Glomerular visceral epithelial cell (primary cell): ENCODE measurements around the gene NLGN4X.
"Not testable (repeated sequence)": the region's sequence is repeated elsewhere in the genome, so short reads cannot be mapped to it uniquely, and the experiment has no call there.

ENCODE experiments used
- DNase-seq: peaks from one replicate; pipeline ENCODE4 v3.0.0-alpha.2; 2016; ENCODE audit errors: extremely low spot score

The NLGN4X gene

GRCh38 chrX:6005856-6006255 lies 222.8 kb downstream of the NLGN4X start:
- DNase-seq = no peak

- no peak for DNase-seq
Measured at GRCh38 chrX:6004529-6004928, 224.1 kb downstream of the NLGN4X start.

GRCh38 chrX:6002056-6002455 lies 226.6 kb downstream of the NLGN4X start:
- no peak for DNase-seq

DNA sequence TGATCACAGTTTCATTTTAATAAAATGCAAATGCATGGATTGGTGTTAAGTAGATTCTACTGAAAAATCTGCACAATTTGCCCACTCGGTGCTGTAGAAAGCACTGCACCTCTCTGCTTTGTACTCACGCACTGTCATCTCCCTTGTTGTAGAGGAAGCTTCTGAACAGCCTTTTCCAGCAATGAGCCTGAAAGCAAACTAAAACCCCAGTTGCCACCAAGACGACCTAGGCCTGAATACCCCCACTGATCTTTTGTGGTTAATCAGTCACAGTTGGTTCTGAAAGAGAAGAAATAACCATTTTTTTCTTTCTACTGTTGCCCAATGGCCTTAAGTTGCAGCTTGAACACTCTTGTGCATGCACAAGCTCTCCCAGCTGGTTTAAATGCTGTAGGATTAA lies 229.8 kb downstream of the NLGN4X start:
- DNase-seq = no peak

DNA sequence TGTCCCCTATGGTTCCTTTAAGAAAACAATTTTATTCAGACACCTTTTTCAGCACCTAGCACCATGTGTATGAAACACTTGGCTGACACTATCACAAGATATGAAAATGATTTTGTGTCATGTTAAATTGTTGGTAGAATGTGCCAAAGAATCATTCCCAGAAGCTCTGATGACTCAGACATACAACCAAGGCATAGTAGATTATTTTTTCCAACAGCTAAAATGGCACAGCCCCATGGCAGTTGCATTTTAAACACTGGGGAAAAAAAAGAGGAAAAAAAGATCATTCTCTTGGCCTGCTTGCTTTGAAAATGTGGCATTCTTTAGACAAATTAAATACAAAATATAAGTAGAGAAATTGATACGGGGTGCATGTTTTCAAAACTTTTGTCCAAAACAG lies 230.2 kb downstream of the NLGN4X start:
- DNase-seq = no peak

DNA sequence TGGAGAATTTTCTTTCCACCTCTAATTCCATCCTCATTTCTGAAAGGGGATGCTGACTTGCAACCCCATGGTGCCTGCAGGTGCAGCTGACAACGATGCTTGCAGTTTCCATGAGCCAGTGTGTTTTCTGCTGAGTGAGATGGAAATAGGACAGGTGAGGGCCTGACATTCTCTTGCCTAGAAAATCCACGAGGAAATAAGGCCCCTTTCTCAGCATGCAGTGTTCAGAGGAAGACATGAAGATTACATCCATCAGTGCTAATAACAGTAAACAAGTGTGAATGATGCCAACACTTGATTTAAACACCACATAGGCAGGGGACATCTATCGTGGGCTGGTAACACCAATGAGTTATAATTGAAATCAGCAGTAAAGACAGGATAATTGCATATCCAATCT lies 237.3 kb downstream of the NLGN4X start:
- no peak for DNase-seq

- DNase-seq = no peak
Measured at GRCh38 chrX:5979338-5979737, 249.3 kb downstream of the NLGN4X start.

DNA sequence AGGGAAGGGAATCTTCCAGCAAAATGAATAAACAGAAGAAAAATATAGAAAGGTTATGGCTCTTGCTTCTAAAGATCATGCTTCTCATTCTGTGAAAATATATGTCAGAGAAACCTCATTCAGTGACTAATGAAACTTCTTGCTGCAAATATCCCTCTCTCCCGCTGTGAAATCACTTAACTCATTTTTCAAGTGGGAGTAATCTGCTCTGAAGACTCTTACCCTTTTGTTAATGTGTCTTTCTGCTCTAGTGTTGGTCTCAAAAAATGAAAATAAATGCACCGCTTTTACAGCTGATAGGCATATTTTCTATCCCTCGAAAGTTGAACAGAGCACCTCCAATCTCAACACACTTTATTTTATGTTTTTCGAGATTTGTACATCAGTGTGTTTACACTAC lies 252.3 kb downstream of the NLGN4X start:
- no peak for DNase-seq

GRCh38 chrX:5971300-5971699 lies 257.4 kb downstream of the NLGN4X start:
- no peak for DNase-seq

GRCh38 chrX:5965406-5965805 lies 263.3 kb downstream of the NLGN4X start:
- no peak for DNase-seq

GRCh38 chrX:5959286-5959685 lies 269.4 kb downstream of the NLGN4X start:
- DNase-seq = no peak

- DNase-seq = no peak
Measured at GRCh38 chrX:5958523-5958922, 270.1 kb downstream of the NLGN4X start.

DNA sequence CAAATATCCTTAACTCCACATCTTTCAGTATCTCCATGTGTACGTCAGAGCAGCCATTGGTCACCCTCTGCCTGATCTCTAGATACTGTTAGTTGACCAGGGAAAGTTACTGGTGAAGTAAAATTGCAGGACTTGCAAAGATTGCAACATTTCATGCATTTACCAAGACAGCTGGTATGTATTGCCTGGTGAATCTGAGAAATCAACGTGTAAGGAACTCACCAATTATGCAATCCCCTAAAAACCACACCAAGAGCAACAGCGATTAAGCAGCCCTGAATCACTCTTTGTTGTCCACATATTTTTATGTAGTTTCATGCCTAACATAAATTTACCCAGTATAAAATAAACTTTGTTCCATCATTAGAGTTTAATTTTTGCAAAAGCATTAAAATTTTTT lies 271.2 kb downstream of the NLGN4X start:
- no peak for DNase-seq

DNA sequence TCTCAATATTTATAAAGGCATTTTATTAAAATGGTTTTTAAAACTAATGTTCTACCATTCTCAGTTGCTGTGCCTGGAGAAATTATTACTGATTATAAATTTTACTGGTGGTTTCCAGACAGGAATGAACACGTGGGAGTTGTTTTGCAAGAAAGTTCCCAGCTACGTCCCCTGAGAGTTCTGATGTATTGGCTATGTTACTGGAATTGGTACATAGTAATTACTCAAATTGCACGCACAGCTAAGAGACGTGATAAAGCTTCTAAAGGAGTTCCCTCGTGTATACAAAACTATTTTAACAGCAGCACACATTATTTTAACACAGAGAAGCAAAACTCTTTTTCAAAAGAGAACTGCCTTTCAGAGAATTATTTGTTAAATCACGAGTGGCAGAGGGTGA lies 292.2 kb downstream of the NLGN4X start:
- DNase-seq = no peak

- no peak for DNase-seq
Measured at GRCh38 chrX:5928224-5928623, 300.4 kb downstream of the NLGN4X start.

DNA sequence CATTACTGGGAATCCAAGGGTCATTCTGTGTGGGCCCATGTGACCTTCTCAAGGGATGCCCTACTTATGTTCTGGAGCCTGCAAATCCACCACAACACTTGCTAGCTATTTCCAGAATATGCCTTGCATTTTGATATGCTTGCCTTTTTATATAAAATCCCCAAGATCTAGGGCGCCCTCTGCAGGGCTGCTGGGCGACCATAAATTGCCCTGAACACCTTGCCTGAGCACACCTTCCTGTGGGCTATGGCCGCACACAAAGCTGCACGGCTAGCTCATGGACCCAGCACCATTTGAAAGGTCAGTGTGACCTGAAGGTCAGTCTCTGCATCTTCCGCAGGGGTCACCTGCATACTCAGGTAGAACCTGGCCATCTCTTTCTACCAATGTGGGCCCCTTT lies 311.7 kb downstream of the NLGN4X start:
- no peak for DNase-seq

- DNase-seq = no peak
Measured at GRCh38 chrX:5915783-5916182, 312.9 kb downstream of the NLGN4X start.

DNA sequence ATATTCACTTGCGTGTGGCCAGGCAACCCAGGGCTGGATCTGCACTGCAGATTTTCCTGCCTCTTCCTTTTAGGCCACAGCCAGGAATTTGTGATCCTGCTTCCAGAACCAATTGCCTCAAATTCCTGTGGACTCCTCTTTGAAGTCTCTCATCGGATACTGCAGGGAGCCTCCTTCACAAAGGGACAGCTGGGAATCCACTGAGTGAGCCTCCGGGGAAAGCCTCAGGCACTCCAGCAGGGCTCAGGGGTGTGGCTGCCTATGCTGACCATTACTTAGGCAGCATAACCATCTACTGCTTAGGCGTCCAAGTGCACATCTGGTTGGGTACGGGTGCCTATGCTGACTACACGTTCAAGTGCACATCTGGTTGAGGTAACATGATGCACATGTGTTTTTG lies 321.5 kb downstream of the NLGN4X start:
- DNase-seq = no peak

DNA sequence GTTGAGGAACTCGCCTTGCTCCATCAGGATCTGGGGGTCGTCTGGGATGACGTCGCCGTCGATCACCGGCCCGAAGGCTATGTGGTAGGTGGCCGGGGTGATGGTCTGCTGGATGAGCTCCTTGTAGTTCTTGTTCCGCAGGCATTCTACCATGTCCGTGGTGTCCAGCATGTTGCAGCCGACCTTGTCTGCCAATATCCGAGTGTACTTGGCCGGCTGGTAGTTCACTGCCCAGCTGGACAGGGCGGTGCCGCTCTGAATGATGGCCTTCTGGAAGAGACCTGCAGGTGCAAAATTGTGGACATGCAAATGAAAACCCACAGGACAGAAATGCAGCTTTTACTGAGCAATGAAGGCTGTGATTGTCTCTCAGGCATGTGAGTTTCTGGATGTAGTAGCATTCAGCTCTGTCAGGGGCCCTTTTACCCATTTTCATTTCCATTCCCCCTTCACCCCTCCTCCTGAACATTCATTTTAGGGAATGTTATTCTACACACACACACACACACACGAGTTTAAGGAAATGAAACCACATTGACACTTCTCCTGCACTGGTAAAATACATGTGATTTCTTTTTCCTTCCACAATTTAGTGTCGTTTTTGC lies 325.0 kb downstream of the NLGN4X start:
- DNase-seq = not testable (repeated sequence)

GRCh38 chrX:5898463-5898862 lies 330.2 kb downstream of the NLGN4X start:
- no peak for DNase-seq

DNA sequence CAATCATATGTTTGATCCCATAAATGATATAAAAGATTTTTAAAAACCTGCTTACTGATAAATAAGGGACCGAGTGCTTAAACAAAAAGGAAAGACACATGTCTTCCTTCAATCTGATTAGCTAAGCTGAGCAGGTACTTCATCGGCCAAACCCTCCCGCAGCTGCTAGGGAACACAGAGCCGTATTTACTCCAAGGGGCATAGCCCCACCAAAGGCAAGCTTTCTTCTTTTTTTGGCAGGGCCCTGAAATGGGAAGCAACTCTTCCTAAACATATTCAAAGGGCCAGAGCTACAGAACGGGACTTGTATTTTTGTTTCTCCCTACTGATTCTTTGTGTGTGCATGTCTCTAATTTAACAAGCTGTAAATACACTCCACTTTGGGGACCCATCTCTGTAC lies 337.3 kb downstream of the NLGN4X start:
- no peak for DNase-seq

- no peak for DNase-seq
Measured at GRCh38 chrX:5876984-5877596, 351.6 kb downstream of the NLGN4X start.

DNA sequence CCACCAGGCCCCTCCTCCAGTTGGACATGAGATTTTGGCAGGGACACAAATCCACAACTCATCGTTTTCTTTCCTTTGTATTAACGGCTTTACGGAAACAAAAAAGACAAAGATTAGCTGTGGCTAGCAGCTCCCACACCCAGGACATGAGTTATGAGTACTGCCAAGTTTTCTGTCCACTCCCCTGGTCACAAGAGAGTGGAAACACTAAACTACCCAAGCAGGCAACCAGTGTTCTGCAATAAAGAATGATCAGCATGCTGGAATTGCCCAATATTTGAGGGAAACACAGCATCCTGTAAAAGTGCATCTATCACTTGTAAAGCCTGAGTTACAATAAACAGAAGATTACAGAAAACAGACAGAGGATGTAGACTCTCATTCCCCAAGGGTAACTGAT lies 358.4 kb downstream of the NLGN4X start:
- DNase-seq = no peak

DNA sequence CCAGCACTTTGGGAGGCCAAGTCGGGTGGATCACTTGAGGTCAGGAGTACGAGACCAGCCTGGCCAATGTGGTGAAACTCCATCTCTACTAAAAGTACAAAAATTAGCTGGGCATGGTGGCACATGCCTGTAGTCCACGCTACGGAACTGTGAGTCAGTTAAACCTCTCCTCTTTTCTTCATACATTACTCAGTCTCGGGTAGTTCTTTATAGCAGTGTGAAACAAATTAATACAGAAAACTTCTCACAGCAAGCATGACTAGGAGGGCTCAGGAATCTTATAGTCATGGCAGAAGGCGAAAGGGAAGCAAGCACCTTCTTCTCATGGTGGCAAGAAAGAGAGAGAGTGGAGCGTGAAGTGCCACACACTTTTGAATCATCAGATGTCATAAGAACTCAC lies 358.9 kb downstream of the NLGN4X start:
- no peak for DNase-seq
